ENCODE measurements around the gene RBMS1. TPM values are rescaled to one million over a fixed set of nuclear protein-coding genes. Genes with fewer than 3 reads are reported as not detected.

The RBMS1 gene
- total RNA-seq = 56.4 and 81.9 TPM in 2 replicates

DNA sequence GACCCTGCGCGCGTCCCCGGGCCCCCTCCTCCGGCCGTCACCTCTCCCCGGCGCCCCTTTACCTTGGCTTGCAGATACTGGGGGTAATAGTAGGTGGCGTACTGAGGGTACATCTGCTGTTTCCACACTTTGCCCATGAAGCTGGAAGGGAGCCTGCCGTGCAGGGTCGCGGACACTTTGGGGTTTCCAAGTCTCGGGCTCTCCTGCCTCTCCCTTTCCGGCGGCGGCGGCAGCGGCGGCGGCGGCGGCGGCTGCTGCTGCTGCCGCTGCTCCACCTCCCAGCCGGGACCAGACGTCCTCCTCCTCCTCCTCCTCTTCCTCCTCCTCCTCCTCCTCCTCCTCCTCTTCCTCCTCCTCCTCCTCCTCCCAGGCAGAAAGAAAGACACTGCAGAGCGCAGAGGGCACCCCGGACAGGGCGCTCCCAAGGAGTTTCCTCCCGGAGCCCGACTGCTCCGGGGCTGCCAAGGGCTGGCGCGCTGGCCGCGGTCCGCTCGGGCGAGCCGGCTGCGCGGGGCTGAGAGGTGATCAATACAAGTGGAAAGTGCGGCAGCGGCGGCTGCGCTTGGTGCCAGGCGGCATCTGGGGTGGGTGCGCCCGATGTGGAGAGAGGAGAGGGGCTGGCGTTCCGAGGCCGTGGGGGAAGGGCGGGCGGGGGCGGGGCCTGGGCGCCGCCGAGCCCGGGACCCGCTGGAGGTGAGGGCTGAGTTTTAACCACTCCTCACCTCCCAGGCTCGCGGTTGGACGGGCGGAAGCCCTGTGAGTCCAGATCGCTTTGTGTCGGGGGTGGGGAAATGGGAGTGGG lies at the start of gene RBMS1:
Gene RBMS1, minus strand, starts transcription at position 581 of the 802 bp plus-strand sequence. Its CDS starts 444 bp downstream, at position 137.

